ENCODE data around the gene RPN1. TPM values are rescaled to one million over a fixed set of nuclear protein-coding genes. Genes with fewer than 3 reads are reported as not detected.

Gene RPN1
- polyA plus RNA-seq, result 201 TPM
- long read RNA-seq, donor 1, transcript RPN1-201 (10 exons, 2,314 nt), result major isoform, 29 of 44 reads
- long read RNA-seq, donor 1, partial matches to known transcripts, result 14 of 44 reads
- long read RNA-seq, donor 1, other reads (novel, unspliced or antisense), result 0 of 44 reads
- long read RNA-seq, donor 2, transcript RPN1-201 (10 exons, 2,314 nt), result major isoform, 55 of 118 reads
- long read RNA-seq, donor 2, partial matches to known transcripts, result 62 of 118 reads
- long read RNA-seq, donor 2, other reads (novel, unspliced or antisense), result 0 of 118 reads
- long read RNA-seq, donor 3, result 0 reads
- long read RNA-seq, donor 4, transcript RPN1-201 (10 exons, 2,314 nt), result major isoform, 5 of 6 reads
- long read RNA-seq, donor 4, partial matches to known transcripts, result 0 of 6 reads
- long read RNA-seq, donor 4, other reads (novel, unspliced or antisense), result 0 of 6 reads
- long read RNA-seq, donor 5, transcript RPN1-201 (10 exons, 2,314 nt), result major isoform, 31 of 31 reads
- long read RNA-seq, donor 5, partial matches to known transcripts, result 0 of 31 reads
- long read RNA-seq, donor 5, other reads (novel, unspliced or antisense), result 0 of 31 reads
- long read RNA-seq, donor 6, transcript RPN1-201 (10 exons, 2,314 nt), result major isoform, 60 of 95 reads
- long read RNA-seq, donor 6, partial matches to known transcripts, result 35 of 95 reads
- long read RNA-seq, donor 6, other reads (novel, unspliced or antisense), result 0 of 95 reads
- long read RNA-seq, donor 7, transcript RPN1-201 (10 exons, 2,314 nt), result major isoform, 23 of 44 reads
- long read RNA-seq, donor 7, partial matches to known transcripts, result 20 of 44 reads
- long read RNA-seq, donor 7, other reads (novel, unspliced or antisense), result 0 of 44 reads
- long read RNA-seq, donor 8, transcript RPN1-201 (10 exons, 2,314 nt), result major isoform, 77 of 137 reads
- long read RNA-seq, donor 8, partial matches to known transcripts, result 58 of 137 reads
- long read RNA-seq, donor 8, other reads (novel, unspliced or antisense), result 0 of 137 reads
- long read RNA-seq, donor 9, transcript RPN1-201 (10 exons, 2,314 nt), result major isoform, 72 of 109 reads
- long read RNA-seq, donor 9, partial matches to known transcripts, result 32 of 109 reads
- long read RNA-seq, donor 9, other reads (novel, unspliced or antisense), result 5 of 109 reads
- long read RNA-seq, donor 10, transcript RPN1-201 (10 exons, 2,314 nt), result major isoform, 96 of 118 reads
- long read RNA-seq, donor 10, partial matches to known transcripts, result 20 of 118 reads
- long read RNA-seq, donor 10, other reads (novel, unspliced or antisense), result 0 of 118 reads
- long read RNA-seq, donor 11, transcript RPN1-201 (10 exons, 2,314 nt), result major isoform, 45 of 56 reads
- long read RNA-seq, donor 11, partial matches to known transcripts, result 11 of 56 reads
- long read RNA-seq, donor 11, other reads (novel, unspliced or antisense), result 0 of 56 reads

DNA sequence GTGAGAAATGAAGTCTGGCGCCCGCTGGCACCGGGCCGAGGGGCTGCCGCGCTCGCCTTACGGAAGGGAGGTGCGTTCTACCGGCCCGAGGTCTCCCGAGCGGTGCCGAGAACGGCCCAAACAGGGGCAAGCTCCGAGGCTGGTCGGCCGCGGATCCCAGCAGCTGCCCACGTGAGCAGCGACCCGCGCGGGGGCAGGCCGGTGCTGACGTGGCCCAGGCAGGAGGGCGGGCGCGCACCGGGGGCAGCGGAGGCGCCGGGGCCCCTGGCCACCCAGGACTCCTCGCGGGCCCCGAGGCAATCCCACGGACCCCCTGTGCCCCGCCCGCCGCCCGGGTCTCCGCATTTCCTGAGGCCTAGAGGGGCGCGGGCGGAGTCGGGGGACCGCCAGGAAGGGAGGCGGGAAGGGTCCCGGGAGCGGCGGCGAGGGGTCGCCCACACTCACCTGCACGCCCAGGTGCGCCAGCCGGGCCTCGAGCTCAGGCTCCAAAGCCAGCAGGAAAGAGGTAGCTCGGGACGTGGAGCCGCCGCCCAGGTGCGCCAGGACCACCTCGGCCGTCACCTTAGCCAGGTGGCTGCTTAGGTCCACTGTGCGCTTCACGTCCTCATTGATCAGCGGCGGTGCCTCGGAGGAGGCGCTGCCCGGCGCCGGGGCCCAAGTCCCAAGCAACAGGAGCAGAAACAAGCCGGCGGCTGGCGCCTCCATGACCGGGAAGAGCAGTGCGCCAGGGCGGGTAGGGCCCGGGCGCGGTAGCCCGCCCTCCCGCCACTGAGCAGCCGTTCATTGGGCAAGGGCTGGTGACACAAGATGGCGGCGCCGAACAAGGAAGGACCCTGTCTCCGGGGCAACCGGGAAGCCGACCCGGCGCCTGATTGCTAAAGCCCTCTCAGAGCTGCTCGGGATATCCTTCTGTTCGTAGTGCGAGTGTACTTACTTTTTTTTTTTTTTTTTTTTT is at the start of gene RPN1:
TSS of gene RPN1 (minus strand) at position 723 of the 955 bp plus-strand sequence. CDS start at position 705, 18 bp downstream.
- WGBS (ENCODE audit: insufficient coverage, low lambda C conversion rate), result no CpG with 5 or more reads among the region's 96 CpGs
- DNase-seq, result peak; percentile 96 to 98
- peak within 1 kb of the TSS; percentile 98 for H3K27ac ChIP-seq (ENCODE audit: low read length)
- peak within 1 kb of the TSS; percentile 97 for H3K4me3 ChIP-seq (ENCODE audit: low read length)
- no peaks in the 10 kb centered on the region for H3K36me3 ChIP-seq (ENCODE audit: control insufficient read depth, insufficient read depth, low read length)
- H3K9me3 ChIP-seq (ENCODE audit: control insufficient read depth, low read depth, low read length), result peaks cover 2% of the 10 kb centered on the region
- peaks cover 2% of the 10 kb centered on the region for H3K4me1 ChIP-seq (ENCODE audit: control insufficient read depth, insufficient read depth, low read length)
- no peaks in the 10 kb centered on the region for H3K27me3 ChIP-seq (ENCODE audit: control insufficient read depth, insufficient read depth, low read length)

DNA sequence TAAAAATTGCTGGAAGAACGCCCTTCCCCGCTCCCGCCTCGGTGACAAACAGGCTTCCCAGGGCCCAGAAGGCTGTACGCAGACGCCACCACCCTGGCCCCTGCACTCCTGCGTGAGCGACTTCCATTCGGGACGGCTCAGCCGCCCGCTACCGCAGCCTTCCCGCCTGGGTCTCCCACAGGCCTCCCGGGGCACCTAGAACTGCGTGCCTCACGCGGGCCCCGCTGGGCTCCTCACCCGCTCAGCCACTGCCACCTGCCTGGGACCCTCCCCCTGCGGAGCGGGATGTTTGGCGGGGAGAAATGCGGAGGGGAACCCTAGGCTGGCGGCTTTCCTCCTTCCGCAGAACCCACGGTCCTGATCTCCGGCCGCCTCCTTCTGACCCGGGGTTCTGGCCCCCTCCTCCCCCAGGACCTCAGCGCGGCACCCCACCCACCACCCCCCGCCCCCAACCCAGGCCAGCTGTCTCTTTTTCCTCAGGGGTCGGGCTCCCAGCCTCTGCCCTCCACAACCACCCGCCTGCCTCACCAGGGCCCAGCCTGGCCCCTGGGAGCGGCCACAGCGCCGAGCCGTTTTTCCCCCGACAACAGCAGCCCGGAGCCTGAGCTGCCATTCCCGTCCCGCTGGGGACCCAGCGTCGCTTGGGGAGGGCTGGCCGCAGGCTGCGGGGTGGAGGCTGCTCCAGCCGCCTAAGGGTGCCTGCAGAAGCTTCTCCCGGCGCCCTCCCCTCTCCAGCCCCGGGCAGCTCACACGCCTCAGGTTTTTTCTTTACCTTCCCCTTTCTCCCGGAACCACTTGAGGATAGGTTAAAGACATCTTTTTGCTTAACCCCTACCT is 47.8 kb upstream of the RPN1 start:
- Histone ChIP-seq H3K9me3 (ENCODE audit: control insufficient read depth, low read depth, low read length) (peaks cover 3% of the 10 kb centered on the region), H3K36me3 (ENCODE audit: control insufficient read depth, insufficient read depth, low read length) (no peaks in the 10 kb centered on the region), H3K27me3 (ENCODE audit: control insufficient read depth, insufficient read depth, low read length) (no peaks in the 10 kb centered on the region), H3K4me1 (ENCODE audit: control insufficient read depth, insufficient read depth, low read length) (no peaks in the 10 kb centered on the region), H3K4me3 (ENCODE audit: low read length) (peak overlapping the region; percentile 65), H3K27ac (ENCODE audit: low read length) (peak overlapping the region; percentile 61)
- peak; percentile 17 to 58 for DNase-seq
- WGBS (ENCODE audit: insufficient coverage, low lambda C conversion rate), result no CpG with 5 or more reads among the region's 53 CpGs

DNA sequence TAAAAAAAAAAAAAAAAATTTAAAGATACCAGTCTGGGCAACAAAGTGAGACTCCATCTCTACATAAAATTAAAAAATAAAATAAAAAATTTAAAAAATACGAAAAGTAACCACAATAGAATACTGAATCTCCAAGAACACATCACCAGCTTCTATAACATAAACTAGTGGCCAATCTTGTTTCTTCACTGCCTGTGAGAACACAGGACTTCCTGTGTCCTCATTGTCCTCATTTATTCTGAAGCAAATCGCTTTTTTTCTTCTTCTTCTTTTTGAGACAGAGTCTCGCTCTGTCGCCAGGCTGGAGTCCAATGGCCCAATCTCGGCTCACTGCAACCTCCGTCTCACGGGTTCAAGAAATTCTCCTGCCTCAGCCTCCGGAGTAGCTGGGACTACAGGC is 46.7 kb upstream of the RPN1 start:
- Histone ChIP-seq H3K4me3 (ENCODE audit: low read length) (no peak overlapping the region), H3K4me1 (ENCODE audit: control insufficient read depth, insufficient read depth, low read length) (no peaks in the 10 kb centered on the region), H3K36me3 (ENCODE audit: control insufficient read depth, insufficient read depth, low read length) (no peaks in the 10 kb centered on the region), H3K9me3 (ENCODE audit: control insufficient read depth, low read depth, low read length) (peaks cover 3% of the 10 kb centered on the region), H3K27me3 (ENCODE audit: control insufficient read depth, insufficient read depth, low read length) (no peaks in the 10 kb centered on the region), H3K27ac (ENCODE audit: low read length) (no peak overlapping the region)
- WGBS (ENCODE audit: insufficient coverage, low lambda C conversion rate), result 86% methylated on average over 1 of the region's 8 CpGs
- no peak for DNase-seq

DNA sequence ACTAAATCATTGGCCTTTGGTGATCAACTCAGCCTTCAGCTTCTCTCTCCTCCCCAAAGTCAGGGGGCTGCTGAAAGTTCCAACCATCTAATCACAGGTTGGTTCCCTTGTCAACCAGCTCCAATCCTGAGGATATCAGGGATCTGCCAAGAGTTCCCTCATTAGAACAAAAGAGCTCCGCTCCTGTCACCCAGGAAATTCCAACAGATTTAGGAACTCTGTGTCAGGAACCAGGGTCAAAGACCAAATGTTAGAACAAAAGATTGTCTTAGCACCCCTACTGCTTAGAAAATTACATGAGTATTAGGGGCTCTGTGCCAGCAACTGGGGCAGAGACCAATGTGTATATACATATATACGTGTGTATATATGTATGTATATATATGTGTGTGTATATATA is 43.1 kb upstream of the RPN1 start:
- DNase-seq, result no peak
- Histone ChIP-seq H3K27me3 (ENCODE audit: control insufficient read depth, insufficient read depth, low read length) (no peaks in the 10 kb centered on the region), H3K4me1 (ENCODE audit: control insufficient read depth, insufficient read depth, low read length) (no peaks in the 10 kb centered on the region), H3K36me3 (ENCODE audit: control insufficient read depth, insufficient read depth, low read length) (no peaks in the 10 kb centered on the region), H3K27ac (ENCODE audit: low read length) (no peak overlapping the region), H3K4me3 (ENCODE audit: low read length) (no peak overlapping the region), H3K9me3 (ENCODE audit: control insufficient read depth, low read depth, low read length) (peaks cover 3% of the 10 kb centered on the region)
- no CpG with 5 or more reads among the region's 2 CpGs for WGBS (ENCODE audit: insufficient coverage, low lambda C conversion rate)

DNA sequence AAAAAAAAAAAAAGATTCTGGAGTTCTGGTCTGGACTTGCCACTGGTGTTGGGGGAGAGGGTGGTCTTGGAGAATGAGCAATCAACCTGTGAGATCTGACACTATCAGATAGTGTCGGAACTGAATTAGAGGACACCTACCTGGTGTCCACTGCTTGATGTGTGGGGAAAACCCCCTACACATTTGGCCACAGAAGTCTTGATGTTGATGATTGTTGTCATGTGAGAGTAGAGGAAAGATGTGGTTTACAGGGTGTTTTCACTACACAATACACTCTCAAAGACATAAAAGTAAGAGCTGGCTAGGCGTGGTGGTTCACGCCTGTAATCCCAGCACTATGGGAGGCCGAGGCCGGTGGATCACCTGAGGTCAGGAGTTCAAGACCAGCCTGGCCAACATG is 38.4 kb upstream of the RPN1 start:
- Histone ChIP-seq H3K4me3 (ENCODE audit: low read length) (no peak overlapping the region), H3K4me1 (ENCODE audit: control insufficient read depth, insufficient read depth, low read length) (no peaks in the 10 kb centered on the region), H3K27me3 (ENCODE audit: control insufficient read depth, insufficient read depth, low read length) (no peaks in the 10 kb centered on the region), H3K9me3 (ENCODE audit: control insufficient read depth, low read depth, low read length) (no peaks in the 10 kb centered on the region), H3K36me3 (ENCODE audit: control insufficient read depth, insufficient read depth, low read length) (no peaks in the 10 kb centered on the region), H3K27ac (ENCODE audit: low read length) (no peak overlapping the region)
- WGBS (ENCODE audit: insufficient coverage, low lambda C conversion rate), result no CpG with 5 or more reads among the region's 5 CpGs
- no peak for DNase-seq

DNA sequence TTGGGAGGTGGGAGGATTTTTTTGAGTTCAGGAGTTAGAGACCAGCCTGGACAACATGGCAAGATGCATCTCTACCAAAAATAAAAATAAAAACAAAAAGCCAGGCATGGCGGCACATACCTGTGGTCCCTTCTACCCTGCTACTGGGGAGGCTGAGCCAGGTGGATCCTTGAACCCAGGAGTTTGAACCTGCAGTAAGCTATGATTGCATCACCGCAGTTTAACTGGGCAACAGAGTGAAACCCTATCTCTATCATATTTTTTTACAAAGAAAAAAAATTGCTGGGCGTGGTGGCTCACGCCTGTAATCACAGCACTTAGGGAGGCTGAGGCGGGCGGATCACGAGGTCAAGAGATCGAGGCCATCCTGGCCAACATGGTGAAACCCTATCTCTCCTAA is 35.8 kb upstream of the RPN1 start:
- H3K27ac ChIP-seq (ENCODE audit: low read length), result no peak overlapping the region
- H3K4me1 ChIP-seq (ENCODE audit: control insufficient read depth, insufficient read depth, low read length), result no peaks in the 10 kb centered on the region
- H3K9me3 ChIP-seq (ENCODE audit: control insufficient read depth, low read depth, low read length), result no peaks in the 10 kb centered on the region
- DNase-seq, result no peak
- H3K4me3 ChIP-seq (ENCODE audit: low read length), result no peak overlapping the region
- H3K27me3 ChIP-seq (ENCODE audit: control insufficient read depth, insufficient read depth, low read length), result no peaks in the 10 kb centered on the region
- no CpG with 5 or more reads among the region's 8 CpGs for WGBS (ENCODE audit: insufficient coverage, low lambda C conversion rate)
- no peaks in the 10 kb centered on the region for H3K36me3 ChIP-seq (ENCODE audit: control insufficient read depth, insufficient read depth, low read length)

DNA sequence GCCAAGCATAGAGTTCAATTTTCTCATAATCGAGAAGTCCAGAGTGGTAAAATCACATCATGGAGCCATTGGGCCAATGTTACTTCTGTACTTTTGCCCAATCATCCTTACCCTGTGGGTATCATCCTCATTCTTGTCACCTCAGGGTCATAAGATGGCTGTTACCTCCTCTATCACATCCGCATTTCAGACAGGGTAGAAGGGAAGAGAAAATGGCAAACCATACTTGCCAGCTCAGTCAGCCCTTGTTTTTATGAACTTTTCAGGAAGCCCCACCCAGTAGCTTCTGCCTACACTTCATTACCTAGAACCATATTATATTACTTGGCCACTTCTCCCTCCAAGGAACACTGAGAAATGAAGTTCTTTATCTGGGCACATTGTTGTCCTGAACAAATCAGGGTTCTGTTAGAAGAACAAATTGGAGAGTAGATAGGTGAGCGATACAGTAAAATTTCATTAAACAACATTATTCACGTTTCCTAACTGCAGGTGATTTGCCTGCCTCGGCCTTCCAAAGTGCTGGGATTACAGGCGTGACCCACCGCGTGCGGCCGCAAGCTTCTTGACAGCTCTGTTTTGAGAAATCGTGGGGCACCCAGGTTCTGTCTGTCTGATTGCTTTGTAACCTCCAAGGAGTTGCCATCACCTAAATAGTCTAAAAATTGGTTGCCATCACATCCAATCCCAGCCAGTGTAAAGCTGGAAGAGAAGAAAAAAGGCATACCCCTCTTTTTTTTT is 34.5 kb upstream of the RPN1 start:
- Histone ChIP-seq H3K27ac (ENCODE audit: low read length) (no peak overlapping the region), H3K4me3 (ENCODE audit: low read length) (no peak overlapping the region), H3K4me1 (ENCODE audit: control insufficient read depth, insufficient read depth, low read length) (no peaks in the 10 kb centered on the region), H3K9me3 (ENCODE audit: control insufficient read depth, low read depth, low read length) (no peaks in the 10 kb centered on the region), H3K36me3 (ENCODE audit: control insufficient read depth, insufficient read depth, low read length) (no peaks in the 10 kb centered on the region), H3K27me3 (ENCODE audit: control insufficient read depth, insufficient read depth, low read length) (no peaks in the 10 kb centered on the region)
- 100% methylated on average over 1 of the region's 11 CpGs for WGBS (ENCODE audit: insufficient coverage, low lambda C conversion rate)
- DNase-seq, result no peak

DNA sequence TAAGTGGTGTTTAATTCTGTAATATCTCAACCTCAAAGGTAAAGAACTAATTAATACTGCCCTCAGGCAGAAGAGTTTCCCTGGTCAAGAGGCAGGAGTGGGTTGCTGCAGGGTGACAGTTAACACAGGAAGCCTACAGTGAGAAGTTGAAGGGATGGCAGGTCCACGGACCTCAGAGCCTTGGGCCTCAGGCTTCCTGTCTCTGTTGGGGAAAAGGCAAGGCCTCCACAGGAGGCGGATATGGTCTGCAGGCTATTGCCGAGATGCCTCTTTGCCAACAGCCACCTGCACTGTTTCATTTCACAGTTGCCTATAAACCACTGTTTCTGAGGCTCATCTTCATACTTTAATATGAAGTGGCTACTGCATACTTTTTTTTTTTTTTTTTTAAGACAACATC is 33.3 kb upstream of the RPN1 start:
- DNase-seq, result no peak
- no peaks in the 10 kb centered on the region for H3K4me1 ChIP-seq (ENCODE audit: control insufficient read depth, insufficient read depth, low read length)
- no peaks in the 10 kb centered on the region for H3K9me3 ChIP-seq (ENCODE audit: control insufficient read depth, low read depth, low read length)
- H3K27me3 ChIP-seq (ENCODE audit: control insufficient read depth, insufficient read depth, low read length), result no peaks in the 10 kb centered on the region
- H3K4me3 ChIP-seq (ENCODE audit: low read length), result no peak overlapping the region
- H3K27ac ChIP-seq (ENCODE audit: low read length), result no peak overlapping the region
- H3K36me3 ChIP-seq (ENCODE audit: control insufficient read depth, insufficient read depth, low read length), result no peaks in the 10 kb centered on the region
- WGBS (ENCODE audit: insufficient coverage, low lambda C conversion rate), result no CpG with 5 or more reads among the region's 3 CpGs

Data from large intestine (tissue), 12 donors.